Measurements from ENCODE around the gene C10orf71.

- TF ChIP-seq KLF16 (tag by site-specific recombination; IDR thresholded peaks at IDR 0.05): no peak
- TF ChIP-seq ZBTB10 (tag by site-specific recombination; IDR thresholded peaks at IDR 0.05): no peak
Observed at GRCh38 chr10:49275896-49276295, 23.1 kb upstream of the C10orf71 start.
